Fibroblast of skin of left quadriceps (primary cell): ENCODE results near the gene C1QTNF1.
A peak's percentile ranks its signal among the peaks of the same experiment; 100 is the strongest.

Source experiments
- DNase-seq, 2 experiments: peaks; one replicate each; pipeline ENCODE4 v3.0.0-alpha.2; 2013; ENCODE audit warnings: low read depth in 2 of 2

Gene C1QTNF1

DNA sequence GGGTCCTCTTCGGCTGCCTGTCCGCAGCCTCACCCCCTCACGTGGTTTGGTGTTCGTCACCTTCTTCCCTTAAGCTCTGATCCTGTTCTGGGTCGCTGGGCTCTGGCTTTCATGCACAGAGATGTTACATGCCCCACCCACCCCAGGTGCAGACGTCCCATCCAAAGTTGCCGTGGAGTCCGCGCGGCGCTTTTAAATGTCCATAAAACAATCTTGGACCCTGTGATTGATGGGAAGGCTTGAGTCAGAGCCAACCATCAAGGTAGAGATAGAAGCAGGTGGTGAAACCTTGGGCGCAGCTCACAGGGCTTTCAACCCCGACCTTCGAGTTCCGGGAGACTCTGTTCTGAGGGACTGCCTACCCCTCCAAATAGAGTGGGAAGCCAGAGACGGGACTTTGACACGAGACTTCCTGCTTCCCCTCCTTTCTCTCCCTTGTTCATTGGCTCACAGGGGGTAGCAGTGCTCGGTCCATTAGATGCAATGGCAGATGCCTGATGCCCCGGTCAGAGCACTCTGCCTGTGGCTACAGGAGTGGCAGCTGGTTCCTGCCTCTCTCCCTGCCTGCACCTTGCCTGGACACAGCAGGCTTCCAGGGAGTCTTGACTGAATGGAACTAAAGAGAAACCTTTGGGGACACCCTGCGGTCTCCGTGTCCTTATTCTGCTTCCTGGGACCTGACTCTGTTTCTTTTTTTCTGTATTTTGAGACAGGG, 54.7 kb downstream of the C1QTNF1 start:
- no peak for DNase-seq

DNA sequence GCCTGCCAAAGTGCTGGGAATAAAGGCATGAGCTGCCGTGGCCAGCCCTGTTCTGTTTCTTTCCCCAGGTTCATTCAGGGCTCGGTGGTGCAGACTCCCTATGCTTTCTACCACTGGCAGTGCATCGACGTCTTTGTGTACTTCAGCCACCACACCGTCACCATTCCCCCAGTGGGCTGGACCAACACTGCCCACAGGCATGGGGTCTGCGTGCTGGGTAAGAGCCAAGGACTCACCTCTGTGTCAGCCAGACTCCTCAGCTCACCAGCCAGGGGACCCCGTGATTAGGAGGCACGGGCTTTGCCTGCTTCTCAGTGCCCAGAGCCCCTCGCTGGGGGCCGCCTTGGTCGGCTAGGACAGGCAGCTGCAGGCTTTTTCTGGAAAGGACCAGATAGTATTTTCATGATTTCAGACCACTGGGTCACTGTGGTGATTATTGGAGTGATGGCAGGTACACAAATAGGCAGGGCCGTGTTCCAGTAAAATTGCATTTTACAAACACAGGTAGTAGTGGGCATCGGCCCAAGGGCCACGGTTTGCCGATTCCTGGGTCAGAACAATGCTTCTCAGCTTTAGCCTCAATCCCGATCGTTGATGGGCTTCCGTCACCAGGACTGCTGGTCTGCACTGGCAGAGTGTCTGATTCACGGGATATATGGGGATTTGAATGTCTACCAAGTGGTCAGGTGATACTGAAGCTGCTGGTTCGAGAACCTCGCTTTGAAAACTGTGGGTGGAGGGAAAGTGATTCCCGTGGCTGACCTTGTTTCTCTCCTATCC, 55.6 kb downstream of the C1QTNF1 start:
- no peak for DNase-seq

DNA sequence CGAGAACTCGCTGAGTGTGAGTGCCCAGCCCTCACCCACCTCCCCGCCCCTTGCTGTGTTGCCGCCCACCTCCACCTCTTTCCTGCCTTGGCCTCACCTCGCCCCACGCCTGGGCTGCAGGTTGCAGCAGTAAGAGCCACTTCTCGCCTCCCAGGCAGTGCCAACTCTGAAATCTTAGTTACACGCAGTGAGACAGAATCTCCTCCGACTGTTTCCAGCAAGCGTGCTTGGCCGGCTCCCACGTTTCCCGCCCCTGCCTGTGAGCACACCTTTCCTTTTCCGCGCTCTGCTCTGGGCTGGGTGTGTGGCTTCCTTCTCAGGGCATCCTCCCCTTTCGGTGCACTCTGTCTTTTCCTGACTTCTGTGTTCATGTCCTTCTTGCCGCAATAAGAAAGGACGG, 56.4 kb downstream of the C1QTNF1 start:
- DNase-seq, result no peak

DNA sequence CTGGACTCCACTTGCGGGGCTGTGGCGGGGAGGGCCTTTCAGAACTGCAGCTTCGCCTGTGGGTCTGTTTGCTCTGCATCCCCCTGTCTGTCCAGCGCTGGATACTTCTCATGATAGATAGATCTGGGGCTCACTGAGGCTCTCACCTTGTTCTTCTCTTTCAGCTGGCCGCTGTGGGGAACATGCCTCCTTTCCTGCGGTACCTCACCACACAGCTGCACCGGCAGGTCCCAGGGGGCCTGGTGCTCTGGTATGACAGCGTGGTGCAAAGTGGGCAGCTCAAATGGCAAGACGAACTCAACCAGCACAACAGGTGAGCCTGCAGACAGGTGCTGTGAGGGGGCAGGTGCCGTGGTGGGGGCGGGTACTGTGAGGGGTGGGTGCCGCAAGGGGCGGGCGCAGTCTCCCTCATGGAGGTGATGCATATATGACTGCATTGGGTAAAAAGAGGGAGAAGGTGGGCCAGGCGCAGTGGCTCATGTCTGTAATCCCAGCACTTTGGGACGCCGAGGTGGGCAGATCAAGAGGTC, 56.9 kb downstream of the C1QTNF1 start:
- DNase-seq, result no peak

DNA sequence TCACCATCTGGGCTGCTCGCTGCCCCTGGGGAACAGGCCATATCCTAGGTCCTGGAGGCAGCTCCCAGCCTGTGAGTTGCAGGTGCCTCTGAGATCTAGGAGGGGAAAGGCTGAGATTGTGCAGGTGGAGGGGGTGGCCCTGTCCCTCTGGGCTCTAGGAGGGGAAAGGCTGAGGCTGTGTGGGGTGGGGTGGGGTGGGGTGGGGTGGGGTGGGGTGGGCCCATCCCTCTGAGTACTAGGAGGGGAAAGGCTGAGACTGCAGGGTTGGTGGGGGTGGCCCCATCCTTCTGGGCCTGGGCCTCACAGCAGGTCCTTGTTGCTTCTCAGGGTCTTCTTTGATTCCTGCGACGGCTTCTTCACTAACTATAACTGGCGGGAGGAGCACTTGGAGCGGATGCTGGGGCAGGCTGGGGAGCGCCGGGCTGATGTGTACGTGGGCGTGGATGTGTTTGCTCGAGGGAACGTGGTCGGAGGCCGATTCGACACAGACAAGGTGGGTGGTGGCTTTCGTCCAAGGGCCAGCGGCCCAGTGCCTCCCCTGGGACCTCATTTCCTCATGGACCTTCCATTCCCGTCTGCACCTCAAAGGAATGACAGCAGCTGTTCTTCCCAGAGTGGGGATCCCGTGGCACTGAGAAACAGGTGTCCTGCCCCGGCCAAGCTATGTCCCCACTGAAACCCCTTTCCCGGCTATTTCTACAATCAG, 57.8 kb downstream of the C1QTNF1 start:
- no peak for DNase-seq

DNA sequence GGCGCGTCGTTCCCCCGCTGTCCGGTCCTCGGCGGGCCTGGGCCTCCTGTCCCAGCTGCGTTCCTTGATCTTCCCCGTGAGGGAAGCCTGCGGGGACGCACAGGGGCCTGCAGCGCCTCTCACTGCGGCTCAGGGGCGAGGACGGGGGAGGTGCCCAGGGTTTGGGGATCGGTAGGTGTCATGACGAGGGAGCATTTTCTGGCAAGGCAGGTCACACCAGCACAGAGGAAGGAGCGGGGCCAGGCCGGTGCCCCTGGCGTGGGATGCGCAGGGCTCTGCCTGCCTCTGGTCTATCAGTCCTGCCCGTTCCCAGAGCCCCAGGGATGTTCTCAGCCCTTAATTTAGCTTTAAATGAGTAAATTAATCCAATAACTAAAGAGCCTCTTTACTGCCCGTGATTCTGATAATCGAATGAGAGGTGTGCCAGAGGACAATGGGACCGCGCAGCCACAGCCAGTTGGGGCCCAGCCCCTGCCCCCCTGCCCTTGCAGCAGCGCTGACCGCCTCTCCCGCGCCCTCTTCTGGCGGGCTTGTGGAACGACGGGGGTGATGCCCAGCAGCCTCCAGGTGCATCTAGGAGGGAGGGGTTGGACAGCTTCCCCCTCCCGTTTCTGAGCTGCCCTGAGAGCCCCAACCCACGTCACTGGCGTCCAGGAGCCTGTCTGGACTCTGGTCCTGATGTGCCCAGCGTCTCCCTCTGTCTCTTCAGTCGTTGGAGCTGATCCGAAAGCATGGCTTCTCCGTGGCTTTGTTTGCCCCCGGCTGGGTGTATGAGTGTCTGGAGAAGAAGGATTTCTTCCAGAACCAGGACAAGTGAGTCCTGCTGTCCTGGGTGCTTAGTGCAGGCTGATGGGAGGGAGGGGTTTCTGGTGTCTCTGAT, 58.6 kb downstream of the C1QTNF1 start:
- DNase-seq, result no peak

DNA sequence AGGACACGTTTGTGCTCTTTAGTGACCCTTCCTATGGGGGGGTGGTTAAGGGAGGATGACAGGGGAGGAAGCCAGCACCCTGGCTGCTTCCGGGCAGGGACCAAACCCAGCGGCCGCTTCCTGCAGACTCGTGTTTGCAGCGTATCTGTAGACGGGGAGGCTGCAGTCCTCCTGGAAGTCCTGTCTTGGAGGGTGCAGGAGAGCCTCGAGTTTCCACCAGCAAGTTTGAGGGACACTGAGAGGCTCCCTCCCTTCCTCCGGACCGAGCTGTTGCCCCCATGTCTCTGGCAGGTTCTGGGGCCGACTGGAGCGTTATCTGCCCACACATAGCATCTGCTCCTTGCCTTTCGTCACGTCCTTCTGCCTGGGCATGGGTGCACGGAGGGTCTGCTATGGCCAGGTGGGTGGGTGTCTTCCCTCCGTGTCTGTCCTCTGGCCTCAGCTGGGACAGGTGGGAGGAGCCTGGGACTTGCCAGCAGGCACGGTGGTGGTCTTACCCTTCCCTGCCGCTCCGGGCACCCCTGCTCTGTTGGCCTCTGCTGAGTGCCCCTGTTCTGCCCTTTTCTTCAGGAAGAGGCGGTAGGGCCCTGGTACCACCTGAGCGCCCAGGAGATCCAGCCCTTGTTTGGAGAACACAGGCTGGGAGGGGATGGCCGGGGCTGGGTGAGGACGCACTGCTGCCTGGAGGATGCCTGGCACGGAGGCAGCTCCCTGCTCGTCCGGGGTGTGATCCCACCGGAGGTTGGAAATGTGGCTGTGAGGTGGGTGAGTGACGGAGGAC, 59.4 kb downstream of the C1QTNF1 start:
- no peak for DNase-seq

DNA sequence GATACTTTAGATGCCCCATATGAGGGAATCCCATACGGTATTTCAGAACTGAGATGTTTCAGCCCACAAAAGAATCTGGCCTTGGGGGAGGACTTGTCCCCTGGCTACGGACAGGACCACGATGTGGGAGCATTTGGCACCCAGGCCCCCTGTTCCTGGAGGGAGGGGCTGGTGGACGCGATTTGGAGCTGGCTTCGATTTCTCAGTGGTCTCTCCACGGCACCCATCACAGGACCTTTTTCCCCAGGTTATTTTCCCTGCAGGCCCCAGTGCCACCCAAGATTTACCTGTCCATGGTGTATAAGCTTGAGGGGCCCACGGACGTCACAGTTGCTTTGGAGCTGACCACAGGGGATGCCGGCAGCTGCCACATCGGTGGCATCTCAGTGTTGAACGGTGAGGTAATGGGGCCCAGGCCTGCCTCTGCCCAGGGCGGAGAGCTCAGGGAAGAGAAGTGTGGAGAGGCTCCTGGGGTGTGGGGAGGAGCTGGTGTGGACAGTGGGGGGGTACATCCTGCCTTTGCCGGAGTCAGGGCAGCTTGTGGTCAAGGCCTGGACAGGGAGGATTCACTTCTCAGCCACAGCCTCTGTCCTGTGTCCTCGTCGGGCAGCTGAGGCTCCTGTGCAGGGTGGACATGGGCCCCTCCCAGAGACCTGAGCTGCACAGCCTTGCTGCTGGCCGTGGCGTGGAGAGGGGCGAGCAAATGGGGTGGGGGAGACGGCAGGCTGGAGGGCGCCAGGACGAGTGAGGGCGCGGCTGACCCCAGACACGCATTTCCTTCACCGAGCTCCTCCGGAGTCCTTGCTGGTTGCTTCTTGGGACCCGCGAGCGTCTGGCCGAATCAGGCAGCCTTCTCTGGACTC, 60.6 kb downstream of the C1QTNF1 start:
- no peak for DNase-seq

DNA sequence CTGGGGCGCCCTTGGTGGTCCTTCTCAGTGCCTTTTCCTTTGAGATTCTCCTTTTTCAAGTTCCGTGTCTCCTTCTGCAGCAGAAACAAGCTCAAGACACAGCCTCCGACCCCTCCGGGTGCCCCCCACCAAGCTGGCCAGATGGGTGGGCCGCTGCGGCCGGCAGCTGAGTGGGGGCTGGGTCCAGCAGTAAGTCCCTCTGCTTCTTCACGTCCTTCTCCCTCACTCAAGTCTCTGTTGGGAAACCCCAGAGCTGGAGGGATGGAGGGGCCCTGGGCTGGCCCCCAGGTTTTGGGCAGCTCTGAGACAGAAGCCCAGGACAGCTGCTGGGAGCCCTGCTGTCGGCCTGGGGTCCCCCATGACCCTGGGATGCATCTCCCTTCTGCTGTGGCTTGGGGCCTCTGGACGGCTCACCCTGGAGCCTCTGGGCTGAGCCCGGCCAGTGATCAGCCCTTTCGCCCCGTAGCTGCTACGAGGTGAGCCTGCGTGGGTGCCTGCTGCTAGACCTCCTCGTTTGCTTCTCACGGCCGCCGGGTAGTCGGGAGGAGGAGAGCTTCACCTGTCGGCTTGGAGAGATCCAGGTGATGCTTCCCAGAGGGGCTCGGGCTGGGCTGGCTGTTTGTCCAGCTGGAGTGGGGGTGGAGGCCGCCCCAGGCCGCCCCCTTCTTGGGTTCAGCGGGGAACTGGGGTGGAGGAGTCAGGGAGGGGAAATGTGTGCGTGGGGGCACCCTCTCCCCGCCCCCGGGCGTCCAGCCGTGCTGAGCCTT, 61.4 kb downstream of the C1QTNF1 start:
- no peak for DNase-seq

DNA sequence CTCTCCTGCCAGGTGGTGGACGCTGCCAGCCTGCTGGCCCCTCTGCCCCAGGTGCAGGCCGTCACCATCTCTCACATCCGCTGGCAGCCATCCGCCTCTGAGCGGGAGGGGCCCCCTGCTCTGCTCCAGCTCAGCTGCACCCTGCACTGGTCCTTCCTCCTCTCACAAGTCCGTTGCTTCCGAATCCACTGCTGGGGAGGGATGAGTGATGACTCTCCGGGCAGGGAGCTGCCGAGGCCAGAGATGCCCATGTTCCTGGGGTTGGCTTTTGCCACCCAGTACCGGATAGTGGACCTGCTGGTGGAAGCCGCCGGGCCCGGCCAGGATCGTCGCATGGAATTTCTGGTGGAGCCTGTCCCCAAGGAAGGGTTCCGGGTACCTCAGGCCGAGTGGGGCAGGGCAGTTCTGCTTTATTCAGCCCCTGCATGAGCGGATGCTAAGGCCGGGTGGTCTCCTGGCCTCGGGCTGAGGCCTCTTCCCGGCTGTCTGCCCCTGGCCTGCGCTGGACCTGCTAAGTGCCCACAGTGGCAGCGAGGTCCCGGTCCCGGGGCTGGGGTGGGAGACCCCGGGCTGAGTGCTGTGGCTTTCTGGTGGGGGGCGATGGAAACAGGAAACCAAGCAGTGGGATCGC, 62.1 kb downstream of the C1QTNF1 start:
- no peak for DNase-seq

DNA sequence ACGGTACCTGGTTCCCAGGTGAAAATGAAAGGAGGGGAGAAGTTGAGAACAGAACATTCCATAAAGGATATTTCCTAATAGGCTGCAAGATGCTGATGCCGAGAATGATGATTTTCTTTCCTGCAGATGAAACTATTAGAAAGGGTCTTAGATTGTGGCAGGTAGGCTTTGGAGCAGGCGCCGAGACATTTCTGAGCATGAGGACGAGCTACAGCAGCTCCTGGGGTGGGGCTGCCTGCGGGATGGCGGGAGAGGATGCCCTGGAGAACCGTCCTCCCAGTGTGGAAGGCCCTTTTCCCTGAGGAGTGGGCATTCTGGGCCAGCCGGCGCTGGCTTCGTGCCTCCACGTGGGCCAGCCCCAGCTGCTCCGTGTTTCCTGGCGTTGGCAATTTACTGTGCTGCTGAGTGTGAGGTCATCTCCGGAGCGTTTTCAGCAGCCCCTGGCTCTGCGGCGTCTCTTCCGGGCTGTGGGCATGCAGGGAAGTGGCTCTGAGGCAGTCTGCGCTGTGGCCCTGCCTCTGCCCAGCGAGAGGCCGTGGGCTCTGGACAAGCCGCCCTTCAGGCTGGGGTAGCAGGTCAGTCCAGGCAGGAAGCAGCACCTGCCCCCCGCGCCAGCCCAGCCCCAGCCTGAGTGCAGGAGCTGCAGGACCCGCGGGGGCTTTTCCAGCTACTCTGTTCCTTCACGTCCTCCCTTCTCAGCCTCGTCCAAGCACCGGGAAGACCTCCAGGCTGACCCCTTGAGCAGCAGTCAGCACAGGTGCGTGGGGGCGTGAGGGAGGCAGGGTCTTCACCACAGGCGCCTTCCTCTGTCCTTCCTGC, 62.8 kb downstream of the C1QTNF1 start:
- no peak for DNase-seq

DNA sequence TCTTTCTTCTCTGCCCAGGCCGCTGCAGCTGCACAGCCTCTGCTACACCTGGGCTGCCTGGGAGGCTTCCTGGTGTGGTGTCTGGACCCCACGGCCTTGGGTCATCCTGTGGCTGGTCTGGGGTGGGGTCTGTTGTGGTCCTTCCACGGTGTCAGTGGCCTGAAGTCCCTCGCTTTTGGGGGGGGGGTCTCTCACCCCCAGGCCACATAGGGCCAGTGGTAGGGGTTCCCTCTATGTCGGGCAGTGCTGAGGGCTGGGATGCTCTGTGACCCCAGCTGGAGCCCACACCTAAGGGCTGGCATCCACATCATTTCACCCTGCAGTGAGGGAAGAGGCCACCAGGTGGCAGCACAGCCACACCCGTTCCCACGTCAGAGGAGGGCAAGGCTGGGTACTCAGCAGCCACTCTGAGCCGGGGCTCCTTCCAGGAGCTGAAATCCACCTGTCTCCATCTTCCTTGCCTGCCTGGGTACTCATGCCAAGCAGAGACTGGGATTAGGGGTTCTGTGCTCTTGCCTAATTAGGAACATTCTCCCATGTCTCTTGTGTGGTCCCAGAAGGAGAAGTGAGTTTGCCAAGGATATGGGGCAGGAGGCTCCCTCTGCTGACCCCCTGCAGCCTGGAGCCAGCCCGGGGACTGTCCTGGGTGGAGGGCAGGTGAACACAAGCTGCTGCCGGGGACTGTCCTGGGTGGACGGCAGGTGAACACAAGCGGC, 63.6 kb downstream of the C1QTNF1 start:
- DNase-seq, result peak; percentile 8 to 12

DNA sequence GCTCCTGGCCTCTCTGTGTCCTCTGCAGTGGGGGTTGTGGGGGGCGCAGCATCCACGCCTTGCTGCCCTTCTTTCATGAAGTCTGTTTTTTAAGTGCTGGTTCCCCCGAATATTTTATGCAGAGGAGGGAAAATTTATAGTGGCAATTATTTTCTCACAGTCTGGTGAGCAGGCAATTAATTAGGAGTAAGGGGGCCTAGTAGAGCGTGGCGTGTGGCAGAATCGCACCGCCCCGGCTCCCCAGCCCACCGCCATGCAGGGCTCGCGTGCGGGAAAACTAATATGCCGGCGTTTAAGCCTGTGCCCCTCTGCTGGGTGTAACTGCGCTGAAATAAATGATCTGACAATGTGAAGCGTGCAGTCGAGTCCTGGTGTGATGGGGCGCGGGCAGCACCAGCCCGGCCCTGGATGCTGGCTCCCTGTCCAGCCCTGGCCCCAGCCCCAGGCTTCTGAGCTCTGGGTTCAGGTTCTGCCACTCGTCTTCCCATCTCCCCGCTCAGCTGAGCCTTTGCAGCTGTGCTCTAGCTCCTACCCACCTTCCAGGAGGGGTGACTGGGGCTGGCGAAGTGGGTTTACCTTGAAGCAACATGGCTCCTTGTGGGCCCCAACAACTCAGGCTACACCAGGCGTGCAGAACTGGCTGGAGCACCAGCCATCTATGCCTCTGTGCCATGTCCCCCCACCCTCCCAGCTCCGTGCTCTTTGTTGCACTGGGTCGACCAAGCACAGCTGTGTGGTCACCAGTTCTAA, 64.5 kb downstream of the C1QTNF1 start:
- DNase-seq, result no peak

DNA sequence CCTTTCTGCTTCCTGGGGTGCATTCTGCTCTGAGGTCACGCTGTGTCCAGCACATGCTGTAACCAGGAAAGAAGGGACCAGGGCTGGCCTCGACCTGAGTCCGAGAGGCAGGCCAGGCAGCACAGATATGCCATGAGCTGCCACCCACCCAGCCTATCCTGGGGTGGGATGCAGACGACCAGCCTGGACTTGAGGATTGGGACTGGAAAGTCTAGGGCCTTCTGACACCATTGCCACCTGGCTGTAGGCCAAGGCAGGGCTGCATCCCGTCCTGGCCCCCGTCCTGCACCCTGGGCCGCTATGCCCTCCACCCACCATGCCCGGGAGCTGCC, 65.0 kb downstream of the C1QTNF1 start:
- DNase-seq, result no peak

DNA sequence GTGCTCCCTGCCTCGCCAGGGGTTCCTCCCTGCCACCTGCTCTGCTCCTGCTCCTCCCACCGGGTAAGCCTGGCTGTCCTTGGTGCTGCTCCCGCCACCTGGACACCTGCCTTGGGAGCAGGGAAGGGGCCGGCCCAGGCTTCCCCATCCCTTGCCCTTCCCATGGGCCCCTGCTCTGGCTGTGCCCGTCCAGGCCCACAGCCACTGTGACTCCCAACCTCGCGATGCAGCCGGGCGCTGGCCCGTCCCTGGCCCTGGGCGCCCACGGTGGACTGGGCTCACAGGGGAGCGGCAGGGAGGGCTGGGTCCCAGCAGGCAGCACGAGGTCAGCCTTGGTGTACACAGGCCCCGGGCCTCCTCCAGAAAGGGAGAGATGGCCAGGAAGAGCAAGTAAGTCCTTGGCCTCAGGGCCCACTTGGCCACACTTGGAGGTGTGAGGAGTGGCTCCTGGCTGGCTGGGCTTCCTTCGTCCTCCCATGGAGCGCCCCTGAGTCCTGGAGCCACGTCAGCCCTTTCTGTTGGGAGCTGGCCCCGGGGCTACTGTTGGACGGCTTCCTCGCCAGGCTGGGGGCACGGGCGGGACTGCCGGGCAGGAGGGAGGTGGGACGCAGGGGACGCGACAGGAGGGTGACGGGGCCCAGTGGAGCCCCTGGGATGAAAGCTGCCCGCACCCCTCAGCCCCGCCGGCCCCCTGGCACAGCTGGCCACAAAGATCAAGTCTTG, 65.9 kb downstream of the C1QTNF1 start:
- no peak for DNase-seq
